ENCODE data around the gene IQCK.

Gene IQCK

GRCh38 chr16:19776565-19776964 lies 58.5 kb downstream of the IQCK start:
- no peaks in the 10 kb centered on the region for H3K4me1 ChIP-seq (ENCODE audit: control insufficient read depth, low read length)

DNA sequence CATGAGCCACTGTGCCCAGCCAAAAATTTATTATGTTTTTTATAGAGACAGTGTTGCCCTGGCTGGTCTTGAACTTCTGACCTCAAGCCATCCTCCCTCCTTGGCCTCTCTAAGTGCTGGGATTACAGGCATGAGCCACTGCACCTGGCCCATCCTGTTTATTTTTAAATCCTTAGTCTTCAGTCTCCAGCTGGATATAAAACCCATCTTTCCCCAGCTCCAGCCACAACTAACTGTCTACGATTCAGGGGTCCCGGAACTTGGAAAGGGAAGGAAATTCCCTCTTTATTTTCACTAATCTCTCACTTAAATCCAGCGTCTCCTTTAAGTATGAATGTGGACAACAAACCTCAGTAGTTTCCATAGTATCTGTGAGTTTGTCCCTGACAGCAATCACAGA lies 62.2 kb downstream of the IQCK start:
- no peak for TF ChIP-seq EZH2phosphoT487 (IDR thresholded peaks at IDR 0.05; ENCODE audit: borderline replicate concordance, low read length)
- TF ChIP-seq CTCF (IDR thresholded peaks at IDR 0.05; ENCODE audit: low read depth, low read length, poor library complexity, severe bottlenecking), result no peak

More at GRCh38 chr16:19776565-19776964, 58.5 kb downstream of the IQCK start:
- Histone ChIP-seq H3F3A (ENCODE audit: control insufficient read depth, insufficient read depth) (no peaks in the 10 kb centered on the region), H3K36me3 (ENCODE audit: control insufficient read depth, low read length) (no peaks in the 10 kb centered on the region), H3K27ac (ENCODE audit: low read depth, low read length) (no peak overlapping the region), H3K4me2 (ENCODE audit: low read length) (no peak overlapping the region), H3K79me2 (ENCODE audit: control insufficient read depth, low read length) (no peaks in the 10 kb centered on the region), H4K20me1 (ENCODE audit: control insufficient read depth, insufficient read depth, low read depth, low read length) (no peaks in the 10 kb centered on the region), H3K9me3 (ENCODE audit: control insufficient read depth, insufficient read depth, low read length) (no peaks in the 10 kb centered on the region), H3K27me3 (ENCODE audit: control insufficient read depth, low read length) (no peaks in the 10 kb centered on the region; the same call in 1 of the 2 replicates), H3K9me2 (replicated peaks; ENCODE audit: control insufficient read depth, low read length) (no peaks in the 10 kb centered on the region), H3K4me3 (ENCODE audit: low read length) (no peak overlapping the region)
- TF ChIP-seq EZH2phosphoT487 (IDR thresholded peaks at IDR 0.05; ENCODE audit: borderline replicate concordance, low read length), result no peak
- no peak for TF ChIP-seq CTCF (IDR thresholded peaks at IDR 0.05; ENCODE audit: low read depth, low read length, poor library complexity, severe bottlenecking)

GRCh38 chr16:19781226-19781625 lies 63.2 kb downstream of the IQCK start:
- H3K79me2 ChIP-seq (ENCODE audit: control insufficient read depth, low read length), result no peaks in the 10 kb centered on the region
- H3K36me3 ChIP-seq (ENCODE audit: control insufficient read depth, low read length), result no peaks in the 10 kb centered on the region
- no peaks in the 10 kb centered on the region for H3K4me1 ChIP-seq (ENCODE audit: control insufficient read depth, low read length)
- H3K27me3 ChIP-seq (ENCODE audit: control insufficient read depth, low read length), result no peaks in the 10 kb centered on the region
- H3K4me2 ChIP-seq (ENCODE audit: low read length), result no peak overlapping the region
- no peaks in the 10 kb centered on the region for H3K9me2 ChIP-seq (replicated peaks; ENCODE audit: control insufficient read depth, low read length)
- no peaks in the 10 kb centered on the region for H4K20me1 ChIP-seq (ENCODE audit: control insufficient read depth, insufficient read depth, low read depth, low read length)
- TF ChIP-seq CTCF (IDR thresholded peaks at IDR 0.05; ENCODE audit: low read depth, low read length, poor library complexity, severe bottlenecking), result no peak
- no peak for TF ChIP-seq EZH2phosphoT487 (IDR thresholded peaks at IDR 0.05; ENCODE audit: borderline replicate concordance, low read length)
- H3K27ac ChIP-seq (ENCODE audit: low read depth, low read length), result no peak overlapping the region
- no peak overlapping the region for H3K4me3 ChIP-seq (ENCODE audit: low read length)
- H3F3A ChIP-seq (ENCODE audit: control insufficient read depth, insufficient read depth), result no peaks in the 10 kb centered on the region
- no peaks in the 10 kb centered on the region for H3K9me3 ChIP-seq (ENCODE audit: control insufficient read depth, insufficient read depth, low read length)

More for the DNA sequence above, 62.2 kb downstream of the IQCK start:
- no peaks in the 10 kb centered on the region for H3K9me3 ChIP-seq (ENCODE audit: control insufficient read depth, insufficient read depth, low read length)
- no peaks in the 10 kb centered on the region for H4K20me1 ChIP-seq (ENCODE audit: control insufficient read depth, insufficient read depth, low read depth, low read length)
- H3K4me1 ChIP-seq (ENCODE audit: control insufficient read depth, low read length), result no peaks in the 10 kb centered on the region
- no peaks in the 10 kb centered on the region for H3K9me2 ChIP-seq (replicated peaks; ENCODE audit: control insufficient read depth, low read length)
- no peaks in the 10 kb centered on the region for H3K27me3 ChIP-seq (ENCODE audit: control insufficient read depth, low read length)
- H3K4me3 ChIP-seq (ENCODE audit: low read length), result no peak overlapping the region
- H3K36me3 ChIP-seq (ENCODE audit: control insufficient read depth, low read length), result no peaks in the 10 kb centered on the region
- no peaks in the 10 kb centered on the region for H3K79me2 ChIP-seq (ENCODE audit: control insufficient read depth, low read length)
- H3K27ac ChIP-seq (ENCODE audit: low read depth, low read length), result no peak overlapping the region
- H3F3A ChIP-seq (ENCODE audit: control insufficient read depth, insufficient read depth), result no peaks in the 10 kb centered on the region
- no peak overlapping the region for H3K4me2 ChIP-seq (ENCODE audit: low read length)

All from DOHH2 (cell line).